MCF 10A (cell line): ENCODE results near the gene HPCAL4. TPM values are rescaled to one million over a fixed set of nuclear protein-coding genes. Genes with fewer than 3 reads are reported as not detected.

Experiments used
- BruUV-seq: library from RNA; stranded (reverse); fragments of 400-500 nt; replicated peaks from 2 replicates; lab custom pipeline; 2021; lab: Mats Ljungman, UMichigan
- CTCF ChIA-PET: fragments of 300-600 bp; sonication (Branson Sonifier 250); formaldehyde crosslinking; extraction: SDS; loops from one replicate; lab custom pipeline; 2021; ENCODE audit warnings: antibody characterized with exemption, inconsistent platforms; lab: Yijun Ruan, JAX
- POLR2A ChIA-PET: fragments of 300-600, 350-650 bp; sonication (Branson Sonifier 250); formaldehyde crosslinking; extraction: SDS; loops from one replicate; lab custom pipeline; 2020; ENCODE audit warnings: antibody characterized with exemption, inconsistent platforms; lab: Yijun Ruan, JAX
- DNase-seq: peaks from one replicate; pipeline ENCODE4 v3.0.0-alpha.2; 2018; ENCODE audit not compliant: unreplicated experiment
- H3K27ac Mint-ChIP-seq: one replicate; pipeline ENCODE4 v1.8.0; 2022; ENCODE audit warnings: mild to moderate bottlenecking, low read depth, mixed read lengths; ENCODE audit not compliant: unreplicated experiment
- H3K27me3 Mint-ChIP-seq: one replicate; pipeline ENCODE4 v1.8.0; 2022; ENCODE audit warnings: mixed read lengths; ENCODE audit not compliant: insufficient read depth, unreplicated experiment
- H3K36me3 Mint-ChIP-seq: one replicate; pipeline ENCODE4 v1.8.0; 2022; ENCODE audit warnings: mild to moderate bottlenecking, moderate library complexity, mixed read lengths; ENCODE audit not compliant: insufficient read depth, unreplicated experiment
- H3K4me1 Mint-ChIP-seq: one replicate; pipeline ENCODE4 v1.8.0; 2022; ENCODE audit warnings: mixed read lengths; ENCODE audit not compliant: insufficient read depth, unreplicated experiment
- H3K4me3 Mint-ChIP-seq: one replicate; pipeline ENCODE4 v1.8.0; 2022; ENCODE audit warnings: mild to moderate bottlenecking, moderate library complexity, mixed read lengths; ENCODE audit not compliant: unreplicated experiment
- H3K9me3 Mint-ChIP-seq: one replicate; pipeline ENCODE4 v1.8.0; 2022; ENCODE audit warnings: mixed read lengths; ENCODE audit not compliant: unreplicated experiment
- intact Hi-C: fragments of 100-400 bp; cut with micrococcal nuclease; formaldehyde crosslinking; loops from 2 replicates; pipeline ENCODE4 v1.14.1; 2022
- total RNA-seq: library from RNA; stranded (reverse); gene quantifications from 2 replicates; pipeline ENCODE4 v1.2.3, GENCODE V29; 2022
- TF ChIP-seq, protein P1 (sequence below): fragments of 200-600 bp; IDR thresholded peaks from one replicate; pipeline ENCODE4 v1.8.0; 2022; ENCODE audit warnings: antibody characterized with exemption, mild to moderate bottlenecking; ENCODE audit not compliant: unreplicated experiment

The HPCAL4 gene
- total RNA-seq, 1 experiment from 2014 or later = not detected

- Mint-ChIP-seq H3K27me3 (peaks cover 53% of the 10 kb centered on the region), H3K4me1 (peaks cover 17% of the 10 kb centered on the region), H3K9me3 (no peaks in the 10 kb centered on the region), H3K4me3 (no peak overlapping the region), H3K27ac (no peak overlapping the region), H3K36me3 (peaks cover 6% of the 10 kb centered on the region)
- no TSS peak for BruUV-seq
- POLR2A ChIA-PET = no interaction called here
- CTCF ChIA-PET = interaction anchor here (0.6 kb wide), 1 partner anchor 25 kb away, joined by 4 read pairs; no protein-coding TSS in a partner anchor
- no peak for DNase-seq
- TF ChIP-seq, protein P1, sequence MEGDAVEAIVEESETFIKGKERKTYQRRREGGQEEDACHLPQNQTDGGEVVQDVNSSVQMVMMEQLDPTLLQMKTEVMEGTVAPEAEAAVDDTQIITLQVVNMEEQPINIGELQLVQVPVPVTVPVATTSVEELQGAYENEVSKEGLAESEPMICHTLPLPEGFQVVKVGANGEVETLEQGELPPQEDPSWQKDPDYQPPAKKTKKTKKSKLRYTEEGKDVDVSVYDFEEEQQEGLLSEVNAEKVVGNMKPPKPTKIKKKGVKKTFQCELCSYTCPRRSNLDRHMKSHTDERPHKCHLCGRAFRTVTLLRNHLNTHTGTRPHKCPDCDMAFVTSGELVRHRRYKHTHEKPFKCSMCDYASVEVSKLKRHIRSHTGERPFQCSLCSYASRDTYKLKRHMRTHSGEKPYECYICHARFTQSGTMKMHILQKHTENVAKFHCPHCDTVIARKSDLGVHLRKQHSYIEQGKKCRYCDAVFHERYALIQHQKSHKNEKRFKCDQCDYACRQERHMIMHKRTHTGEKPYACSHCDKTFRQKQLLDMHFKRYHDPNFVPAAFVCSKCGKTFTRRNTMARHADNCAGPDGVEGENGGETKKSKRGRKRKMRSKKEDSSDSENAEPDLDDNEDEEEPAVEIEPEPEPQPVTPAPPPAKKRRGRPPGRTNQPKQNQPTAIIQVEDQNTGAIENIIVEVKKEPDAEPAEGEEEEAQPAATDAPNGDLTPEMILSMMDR = no peak
- intact Hi-C loops = no loop called here
Observed at GRCh38 chr1:39698568-39698967, 7.3 kb upstream of the HPCAL4 start.

DNA sequence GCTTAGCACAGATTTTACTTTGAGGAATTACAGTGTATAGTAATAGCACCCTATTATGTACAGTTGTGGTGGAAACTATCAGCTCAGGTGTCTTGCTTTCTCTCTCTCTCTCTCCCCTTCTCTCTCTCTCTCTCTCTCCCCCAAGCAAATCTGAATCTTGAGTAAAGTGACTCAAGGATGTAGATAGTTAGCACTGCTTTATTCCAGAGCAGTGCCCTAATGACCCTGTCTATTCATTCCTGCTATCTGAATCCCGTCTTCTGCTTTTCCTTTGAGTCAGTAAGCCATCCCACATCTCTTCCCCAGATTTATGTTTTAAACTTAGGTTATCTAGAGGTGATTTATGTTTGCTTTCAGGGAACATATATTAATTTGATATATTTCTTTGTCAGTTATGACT is 5.2 kb upstream of the HPCAL4 start:
- TF ChIP-seq, protein P1 = no peak
- peaks cover 6% of the 10 kb centered on the region for H3K36me3 Mint-ChIP-seq
- no peak overlapping the region for H3K4me3 Mint-ChIP-seq
- BruUV-seq = no TSS peak
- POLR2A ChIA-PET = no interaction called here
- peaks cover 9% of the 10 kb centered on the region for H3K4me1 Mint-ChIP-seq
- peaks cover 53% of the 10 kb centered on the region for H3K27me3 Mint-ChIP-seq
- DNase-seq = no peak
- CTCF ChIA-PET = no interaction called here
- no peaks in the 10 kb centered on the region for H3K9me3 Mint-ChIP-seq
- intact Hi-C loops = no loop called here
- H3K27ac Mint-ChIP-seq = no peak overlapping the region

DNA sequence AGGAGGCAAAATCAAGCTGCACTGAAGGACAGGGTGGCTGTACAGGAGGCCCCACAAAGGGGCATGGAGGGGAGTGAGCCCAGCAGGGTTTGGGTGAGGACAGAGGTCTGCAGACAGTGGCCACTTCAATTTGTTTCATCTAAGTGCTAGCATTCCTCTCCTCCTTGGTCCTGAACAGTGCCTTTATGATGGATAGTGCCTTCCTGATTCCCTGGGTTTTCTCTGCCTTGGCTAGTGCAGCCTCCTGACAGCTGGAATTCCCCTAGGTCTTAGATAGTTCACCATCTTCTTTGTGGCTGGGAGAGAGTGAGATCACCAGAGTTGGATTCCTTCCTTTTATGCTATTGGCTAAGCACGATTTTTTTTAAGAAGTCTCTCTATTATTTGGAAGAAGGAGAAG is 3.8 kb upstream of the HPCAL4 start:
- Mint-ChIP-seq H3K4me1 (no peaks in the 10 kb centered on the region), H3K36me3 (peaks cover 6% of the 10 kb centered on the region), H3K27me3 (peaks cover 53% of the 10 kb centered on the region), H3K27ac (no peak overlapping the region), H3K4me3 (no peak overlapping the region), H3K9me3 (no peaks in the 10 kb centered on the region)
- ChIA-PET POLR2A (interaction anchor here (0.6 to 1.0 kb wide), 4 partner anchors 23 to 301 kb away, joined by 3 to 4 read pairs (median 3); partner anchors contain the start of gene PABPC4), CTCF (no interaction called here)
- no TSS peak for BruUV-seq
- intact Hi-C loops = no loop called here
- TF ChIP-seq, protein P1 = no peak
- no peak for DNase-seq

- ChIA-PET CTCF (no interaction called here), POLR2A (interaction anchor here (0.6 to 0.7 kb wide), 2 partner anchors 23 to 356 kb away, joined by 3 read pairs; no protein-coding TSS in a partner anchor)
- no peaks in the 10 kb centered on the region for H3K4me1 Mint-ChIP-seq
- no peak overlapping the region for H3K4me3 Mint-ChIP-seq
- no TSS peak for BruUV-seq
- no peak overlapping the region for H3K27ac Mint-ChIP-seq
- H3K36me3 Mint-ChIP-seq = peaks cover 6% of the 10 kb centered on the region
- H3K27me3 Mint-ChIP-seq = peaks cover 44% of the 10 kb centered on the region
- no peak for DNase-seq
- TF ChIP-seq, protein P1 = no peak
- intact Hi-C loops = no loop called here
- no peaks in the 10 kb centered on the region for H3K9me3 Mint-ChIP-seq
Observed at GRCh38 chr1:39694026-39694425, 2.8 kb upstream of the HPCAL4 start.
